ENCODE measurements around the gene CLIP3.

- TF ChIP-seq CTCF (IDR thresholded peaks at IDR 0.05; ENCODE audit: low read depth, low read length) (no peak), EZH2phosphoT487 (IDR thresholded peaks at IDR 0.05; ENCODE audit: low read depth) (no peak)
These were observed 19.2 kb downstream of the CLIP3 start for GRCh38 chr19:36013280-36014011.

All from OCI-LY3 (cell line).